GM19397 (cell line): ENCODE results near the gene SPARCL1.
"Not testable (repeated sequence)": the region's sequence is repeated elsewhere in the genome, so short reads cannot be mapped to it uniquely, and the experiment has no call there.

Experiments
- ATAC-seq: cut with Tn5 transposase; IDR thresholded peaks from one replicate; pipeline ENCODE4 v1.9.1; 2021; ENCODE audit warnings: mild to moderate bottlenecking, moderate library complexity; ENCODE audit not compliant: unreplicated experiment

Gene SPARCL1

DNA sequence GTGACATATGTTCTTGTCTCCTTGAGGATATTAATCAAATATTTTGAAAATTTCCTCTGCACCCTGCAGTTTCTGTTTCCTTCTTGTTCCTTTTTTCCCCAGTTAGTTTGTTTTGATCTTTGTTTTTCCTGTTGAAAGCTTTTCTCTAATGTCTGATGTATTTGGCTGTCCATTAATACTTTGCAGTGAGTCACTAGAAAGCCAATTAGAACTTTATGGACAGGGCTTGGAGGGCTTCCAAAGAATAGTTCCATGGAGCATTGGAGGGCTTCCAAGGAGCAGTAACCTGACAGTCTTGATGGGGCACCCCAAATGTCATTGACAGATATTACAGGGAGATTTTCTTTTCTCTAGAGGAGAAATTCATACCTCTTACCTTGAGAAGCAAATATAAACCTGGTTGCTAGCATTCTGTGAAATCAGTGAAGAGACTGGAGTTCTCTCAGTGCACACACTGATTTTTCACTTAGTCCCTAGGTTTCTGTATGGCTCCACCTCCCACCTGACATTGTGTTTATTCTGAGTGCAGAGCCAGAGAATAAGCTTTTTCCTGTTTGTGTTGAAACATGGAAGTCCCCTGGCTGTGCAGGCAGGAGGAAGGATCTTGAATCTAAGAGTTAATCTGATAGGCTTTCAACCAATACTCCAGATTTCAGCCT is 26.5 kb downstream of the SPARCL1 start:
- ATAC-seq, result no peak

- peak; percentile 52 for ATAC-seq
Observed at GRCh38 chr4:87500092-87500462, 29.1 kb downstream of the SPARCL1 start.

DNA sequence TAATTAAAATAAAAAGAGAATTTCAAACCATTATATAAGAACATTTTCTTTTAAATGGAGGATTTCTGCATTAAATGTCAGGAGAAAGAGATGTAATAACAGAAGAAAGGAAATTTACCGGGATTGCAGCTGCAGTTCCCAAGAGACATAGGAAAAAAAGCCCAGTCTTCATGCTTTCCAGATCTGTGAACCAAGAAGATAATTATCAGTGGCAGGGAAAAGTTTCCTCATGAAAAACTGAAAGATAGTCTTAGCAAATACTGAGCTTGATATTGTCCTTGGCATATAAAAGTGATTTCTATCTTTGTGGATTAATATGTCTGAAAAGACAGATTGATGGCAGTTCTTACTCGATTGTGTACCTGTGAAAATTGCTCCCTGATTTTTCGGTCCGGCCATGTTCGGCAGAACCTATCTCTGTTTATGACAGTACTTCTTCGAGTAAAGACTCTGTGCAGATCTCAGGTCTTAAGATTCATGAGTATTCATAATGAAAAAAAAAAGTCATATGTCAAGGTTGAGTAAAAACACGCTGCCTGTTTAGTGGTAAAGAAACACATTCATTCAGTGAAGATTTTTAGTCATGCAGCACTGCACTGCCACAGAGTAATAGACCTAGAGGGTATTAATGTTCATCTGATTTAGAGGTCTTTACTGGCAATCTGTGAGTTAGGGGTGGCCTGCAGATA is 29.6 kb downstream of the SPARCL1 start:
- ATAC-seq, result peak; percentile 78

DNA sequence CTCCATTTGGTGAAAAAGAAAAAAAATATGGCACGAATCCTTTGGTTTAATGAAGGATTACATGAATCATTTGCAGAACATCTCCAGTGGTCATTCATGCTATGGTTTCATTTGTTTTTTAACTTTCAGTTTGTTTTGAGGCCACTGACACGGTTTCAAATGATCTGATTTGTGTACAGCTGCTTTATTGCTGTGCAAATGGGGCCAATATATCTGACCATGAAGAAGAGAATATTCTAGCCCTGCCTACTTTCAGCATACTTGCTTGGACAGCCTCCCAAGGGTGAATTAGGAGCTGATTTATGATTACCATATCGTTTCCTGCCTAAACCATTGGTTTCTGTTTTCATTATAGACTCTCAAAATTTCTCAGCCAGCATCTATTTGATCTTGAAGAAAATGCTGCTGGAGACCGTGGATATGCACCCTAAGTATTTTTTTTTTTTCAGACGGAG is 30.7 kb downstream of the SPARCL1 start:
- peak; percentile 57 for ATAC-seq

GRCh38 chr4:87497578-87497977 is 31.6 kb downstream of the SPARCL1 start:
- no peak for ATAC-seq

- no peak for ATAC-seq
Observed at GRCh38 chr4:87497159-87497558, 32.0 kb downstream of the SPARCL1 start.

- no peak for ATAC-seq
Observed at GRCh38 chr4:87493115-87493514, 36.1 kb downstream of the SPARCL1 start.

- ATAC-seq, result not testable (repeated sequence)
Observed at GRCh38 chr4:87491851-87492250, 37.3 kb downstream of the SPARCL1 start.

GRCh38 chr4:87491436-87491835 is 37.7 kb downstream of the SPARCL1 start:
- ATAC-seq, result no peak

DNA sequence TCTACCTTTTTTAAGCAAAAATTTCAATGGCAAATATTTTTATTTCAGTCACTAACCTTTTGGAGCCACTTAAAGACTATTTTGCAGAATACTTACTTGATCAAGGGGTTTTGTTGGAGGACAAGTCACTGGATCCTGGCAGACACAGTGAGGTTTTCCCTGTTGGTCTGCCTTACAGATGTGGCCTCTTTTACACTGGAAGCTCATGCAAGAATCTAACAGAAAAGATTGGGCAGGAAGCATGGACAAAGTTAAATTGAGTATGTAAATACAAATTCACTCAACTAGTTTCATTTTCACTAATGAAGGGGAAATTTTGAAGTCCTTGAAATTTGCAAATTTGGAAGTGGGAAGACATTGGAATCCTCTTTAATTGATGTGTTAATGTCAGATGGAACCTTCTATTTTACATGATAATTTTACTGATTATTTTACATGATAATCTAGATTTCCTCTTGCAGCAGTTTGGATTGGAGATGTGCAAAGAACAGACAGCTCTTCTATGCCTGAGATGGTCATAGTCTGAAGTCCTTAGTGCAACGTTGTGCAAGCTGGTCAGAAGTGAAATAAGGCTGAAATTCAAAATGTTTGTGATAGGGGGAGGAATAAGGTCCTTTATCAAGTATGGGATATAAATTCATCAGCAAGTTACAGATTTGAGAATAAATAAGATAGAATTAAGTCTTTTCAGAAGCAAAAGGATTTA is 38.4 kb downstream of the SPARCL1 start:
- no peak for ATAC-seq

GRCh38 chr4:87489678-87490077 is 39.5 kb downstream of the SPARCL1 start:
- no peak for ATAC-seq

DNA sequence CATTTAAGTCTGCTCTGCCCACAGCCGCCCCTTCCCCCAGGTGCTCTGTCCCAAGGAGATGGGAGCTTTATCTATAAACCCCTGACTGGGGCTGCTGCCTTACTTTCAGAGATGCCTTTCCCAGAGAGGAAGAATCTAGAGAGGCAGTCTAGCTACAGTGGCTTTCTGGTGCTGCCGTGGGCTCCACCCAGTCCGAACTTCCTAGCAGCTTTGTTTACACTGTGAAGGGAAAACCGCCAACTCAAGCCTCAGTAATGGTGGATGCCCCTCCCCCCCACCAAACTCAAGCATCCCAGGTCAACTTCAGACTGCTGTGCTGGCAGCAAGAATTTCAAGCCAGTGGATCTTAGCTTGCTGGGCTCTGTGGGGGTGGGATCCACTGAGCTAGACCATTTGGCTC is 40.5 kb downstream of the SPARCL1 start:
- not testable (repeated sequence) for ATAC-seq

GRCh38 chr4:87483247-87483646 is 45.9 kb downstream of the SPARCL1 start:
- ATAC-seq, result not testable (repeated sequence)

DNA sequence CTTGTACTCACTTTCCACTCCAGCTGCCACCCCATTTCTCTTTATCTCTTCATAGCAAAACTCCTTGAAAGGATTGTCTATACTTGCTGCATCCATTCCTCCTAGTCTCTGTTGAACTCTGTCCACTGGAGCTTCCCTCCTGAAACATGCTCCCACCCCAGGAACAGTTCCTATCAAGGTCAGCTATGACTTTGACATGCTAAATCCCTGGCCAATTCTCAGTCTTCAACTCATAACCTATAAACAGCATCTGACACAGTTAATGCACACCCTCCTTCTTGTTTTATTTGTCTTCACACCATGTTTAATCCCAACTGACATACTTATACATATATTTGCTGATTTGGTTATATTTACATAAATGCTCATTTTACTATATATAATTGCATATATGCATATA is 47.8 kb downstream of the SPARCL1 start:
- no peak for ATAC-seq

- no peak for ATAC-seq
Observed at GRCh38 chr4:87478732-87479250, 50.4 kb downstream of the SPARCL1 start.

- no peak for ATAC-seq
Observed at GRCh38 chr4:87476934-87477333, 52.2 kb downstream of the SPARCL1 start.

GRCh38 chr4:87469390-87469789 is 59.8 kb downstream of the SPARCL1 start:
- ATAC-seq, result no peak

DNA sequence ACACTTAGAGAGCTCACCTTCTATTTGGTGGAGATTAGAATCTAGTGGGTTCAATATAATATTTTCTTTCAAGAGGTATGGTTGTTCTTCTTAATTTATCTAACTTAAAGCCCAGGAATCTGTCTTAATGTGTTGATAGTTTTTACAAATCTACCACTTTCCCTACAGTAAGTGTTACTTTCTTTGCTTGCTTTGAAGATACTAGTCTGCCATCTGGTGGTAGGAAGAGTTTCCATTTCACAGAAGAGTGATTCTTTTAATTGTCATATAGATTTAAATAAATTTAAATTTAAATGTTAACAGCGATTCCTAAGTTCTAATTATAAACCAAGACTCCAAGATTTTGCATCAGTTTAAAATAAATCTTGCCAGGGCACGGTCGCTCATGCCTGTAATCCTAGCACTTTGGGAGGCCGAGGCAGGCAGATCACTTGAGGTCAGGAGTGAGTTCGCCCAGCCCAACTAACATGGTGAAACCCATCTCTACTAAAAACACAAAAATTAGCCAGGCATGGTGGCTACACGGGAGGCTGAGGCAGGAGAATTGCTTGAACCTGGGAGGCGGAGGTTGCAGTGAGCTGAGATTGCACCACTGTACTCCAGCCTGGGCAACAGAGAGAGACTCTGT is 63.3 kb downstream of the SPARCL1 start:
- ATAC-seq, result peak; percentile 53

GRCh38 chr4:87462102-87462501 is 67.1 kb downstream of the SPARCL1 start:
- no peak for ATAC-seq

GRCh38 chr4:87461281-87461700 is 67.9 kb downstream of the SPARCL1 start:
- no peak for ATAC-seq

- ATAC-seq, result no peak
Observed at GRCh38 chr4:87458913-87459312, 70.3 kb downstream of the SPARCL1 start.
